SK-N-SH treated with all-trans-retinoic acid at 6 μM for 48 hours (cell line): ENCODE measurements around the gene PALLD.

Experiments
- ATAC-seq: fragments of 200-7000 bp; cut with Tn5 transposase; 3 replicates; pipeline ENCODE4 v1.9.1; 2020; ENCODE audit warnings: mild to moderate bottlenecking, moderate library complexity
- ARNTL ChIP-seq: fragments of 450-650 bp; formaldehyde crosslinking; IDR thresholded peaks from 2 replicates; pipeline ENCODE4 v1.5.0; 2020; ENCODE audit warnings: low read depth, mild to moderate bottlenecking, moderate library complexity, borderline replicate concordance
- BACH2 ChIP-seq: fragments of 250-450 bp; sonication (Bioruptor Pico); IDR thresholded peaks from 2 replicates; pipeline ENCODE4 v1.9.0; 2021; ENCODE audit warnings: mild to moderate bottlenecking, borderline replicate concordance
- CREB5 ChIP-seq: fragments of 250-450 bp; sonication (Bioruptor Pico); IDR thresholded peaks from 2 replicates; pipeline ENCODE4 v1.5.1; 2020; ENCODE audit warnings: low read depth, mild to moderate bottlenecking, moderate library complexity
- CSDC2 ChIP-seq: fragments of 250-450 bp; sonication (Bioruptor Pico); IDR thresholded peaks from 2 replicates; pipeline ENCODE4 v1.5.0; 2020; ENCODE audit warnings: mild to moderate bottlenecking, moderate library complexity
- CSRNP3 ChIP-seq: fragments of 250-450 bp; sonication (Bioruptor Pico); IDR thresholded peaks from 2 replicates; pipeline ENCODE4 v1.5.1; 2021; ENCODE audit warnings: mild to moderate bottlenecking, moderate library complexity
- ESRRG ChIP-seq: fragments of 250-450 bp; sonication (Bioruptor Pico); IDR thresholded peaks from 2 replicates; pipeline ENCODE4 v1.6.1; 2021; ENCODE audit warnings: mild to moderate bottlenecking
- ISL1 ChIP-seq: fragments of 250-450 bp; sonication (Bioruptor Pico); IDR thresholded peaks from 2 replicates; pipeline ENCODE4 v2.1.2; 2022; ENCODE audit warnings: mild to moderate bottlenecking, moderate library complexity
- OSR1 ChIP-seq: fragments of 250-450 bp; sonication (Bioruptor Pico); IDR thresholded peaks from 2 replicates; pipeline ENCODE4 v1.8.0; 2022; ENCODE audit warnings: moderate library complexity, mild to moderate bottlenecking, inconsistent platforms
- POU6F1 ChIP-seq: fragments of 250-450 bp; sonication (Bioruptor Pico); IDR thresholded peaks from 2 replicates; pipeline ENCODE4 v1.8.0; 2021; ENCODE audit warnings: low read depth, mild to moderate bottlenecking, moderate library complexity, borderline replicate concordance
- RARB ChIP-seq: fragments of 250-450 bp; sonication (Bioruptor Pico); IDR thresholded peaks from 2 replicates; pipeline ENCODE4 v1.8.0; 2021; ENCODE audit warnings: mild to moderate bottlenecking, moderate library complexity
- SNAI2 ChIP-seq: fragments of 250-450 bp; sonication (Bioruptor Pico); IDR thresholded peaks from 2 replicates; pipeline ENCODE4 v1.5.0; 2020; ENCODE audit warnings: mild to moderate bottlenecking, moderate library complexity
- TOX ChIP-seq: fragments of 250-450 bp; sonication (Bioruptor Pico); IDR thresholded peaks from 2 replicates; pipeline ENCODE4 v1.8.0; 2021; ENCODE audit warnings: mild to moderate bottlenecking, moderate library complexity, borderline replicate concordance
- ZFP3 ChIP-seq: fragments of 250-450 bp; sonication (Bioruptor Pico); IDR thresholded peaks from 2 replicates; pipeline ENCODE4 v1.5.0; 2020; ENCODE audit warnings: mild to moderate bottlenecking, moderate library complexity
- ZFP30 ChIP-seq: fragments of 450-650 bp; formaldehyde crosslinking; IDR thresholded peaks from 2 replicates; pipeline ENCODE4 v1.5.0; 2022; ENCODE audit warnings: mild to moderate bottlenecking, moderate library complexity
- ZNF565 ChIP-seq: fragments of 450-650 bp; formaldehyde crosslinking; conservative IDR thresholded peaks from 2 replicates; pipeline ENCODE4 v1.5.0; 2020; ENCODE audit warnings: low read depth, mild to moderate bottlenecking, moderate library complexity
- ZNF8 ChIP-seq: fragments of 450-650 bp; formaldehyde crosslinking; IDR thresholded peaks from 2 replicates; pipeline ENCODE4 v1.5.0; 2020; ENCODE audit warnings: mild to moderate bottlenecking, moderate library complexity
- TF ChIP-seq, protein P1 (sequence below): fragments of 250-450 bp; sonication (Bioruptor Pico); IDR thresholded peaks from 2 replicates; pipeline ENCODE4 v1.8.0; 2020; ENCODE audit warnings: mild to moderate bottlenecking, moderate library complexity, borderline replicate concordance

PALLD gene

GRCh38 chr4:168877511-168878491 is 380.9 kb downstream of the PALLD start (continued):
- TF ChIP-seq ARNTL: no peak
- no peak for TF ChIP-seq BACH2 (CRISPR knock-in tag)
- no peak for TF ChIP-seq ZFP30
- no peak for TF ChIP-seq ZNF565 (CRISPR knock-in tag)
- TF ChIP-seq ZNF8 (CRISPR knock-in tag): no peak
- no peak for TF ChIP-seq ESRRG
- no peak for TF ChIP-seq ZFP3 (CRISPR knock-in tag)
- no peak for TF ChIP-seq ISL1 (CRISPR knock-in tag)

DNA sequence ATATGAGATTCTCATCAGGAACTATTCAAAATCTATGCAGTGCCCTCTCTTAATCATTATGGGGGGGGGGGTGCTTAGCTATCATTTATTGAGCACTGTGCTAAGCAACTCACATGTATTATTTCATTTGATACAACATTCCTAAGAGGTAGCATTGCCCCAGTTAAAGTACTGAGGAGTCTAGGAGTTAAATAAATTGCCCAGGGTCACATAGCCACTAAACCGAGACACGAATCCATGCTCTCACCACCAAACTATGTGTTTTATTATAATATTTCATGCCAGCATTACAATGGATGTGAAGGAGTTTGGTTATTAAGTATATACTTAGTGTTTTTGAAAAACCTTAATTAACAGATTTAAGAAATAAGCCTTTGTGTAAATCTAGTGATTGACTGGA is 381.8 kb downstream of the PALLD start:
- ATAC-seq: no peak
- TF ChIP-seq, protein P1, sequence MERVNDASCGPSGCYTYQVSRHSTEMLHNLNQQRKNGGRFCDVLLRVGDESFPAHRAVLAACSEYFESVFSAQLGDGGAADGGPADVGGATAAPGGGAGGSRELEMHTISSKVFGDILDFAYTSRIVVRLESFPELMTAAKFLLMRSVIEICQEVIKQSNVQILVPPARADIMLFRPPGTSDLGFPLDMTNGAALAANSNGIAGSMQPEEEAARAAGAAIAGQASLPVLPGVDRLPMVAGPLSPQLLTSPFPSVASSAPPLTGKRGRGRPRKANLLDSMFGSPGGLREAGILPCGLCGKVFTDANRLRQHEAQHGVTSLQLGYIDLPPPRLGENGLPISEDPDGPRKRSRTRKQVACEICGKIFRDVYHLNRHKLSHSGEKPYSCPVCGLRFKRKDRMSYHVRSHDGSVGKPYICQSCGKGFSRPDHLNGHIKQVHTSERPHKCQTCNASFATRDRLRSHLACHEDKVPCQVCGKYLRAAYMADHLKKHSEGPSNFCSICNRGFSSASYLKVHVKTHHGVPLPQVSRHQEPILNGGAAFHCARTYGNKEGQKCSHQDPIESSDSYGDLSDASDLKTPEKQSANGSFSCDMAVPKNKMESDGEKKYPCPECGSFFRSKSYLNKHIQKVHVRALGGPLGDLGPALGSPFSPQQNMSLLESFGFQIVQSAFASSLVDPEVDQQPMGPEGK (CRISPR knock-in tag): no peak
- TF ChIP-seq SNAI2 (CRISPR knock-in tag): no peak
- TF ChIP-seq, all 23 proteins: peak for 0

DNA sequence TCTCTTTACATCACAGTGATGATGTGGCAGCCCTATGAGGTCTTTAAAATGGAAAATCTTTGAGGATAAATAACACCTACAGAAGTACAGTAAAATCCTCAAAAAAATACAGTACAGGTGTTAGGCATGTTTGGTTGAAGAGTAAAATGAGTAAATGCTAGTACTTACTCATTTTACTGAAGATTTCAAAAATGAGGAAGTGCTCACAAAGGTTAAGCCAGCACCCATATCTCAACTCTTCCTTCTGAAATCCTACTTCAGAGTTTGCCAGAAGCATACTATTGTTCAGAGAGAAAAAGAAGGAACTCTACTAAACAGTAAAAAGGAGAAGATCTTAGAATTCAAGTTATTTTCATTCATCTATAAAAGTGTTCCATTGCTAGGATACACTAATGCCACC is 382.3 kb downstream of the PALLD start:
- no peak for ATAC-seq
- TF ChIP-seq CREB5 (no peak), SNAI2 (CRISPR knock-in tag) (no peak), OSR1 (CRISPR knock-in tag) (no peak), ZNF565 (CRISPR knock-in tag) (no peak), POU6F1 (CRISPR knock-in tag) (no peak), CSRNP3 (CRISPR knock-in tag) (no peak), CSDC2 (CRISPR knock-in tag) (no peak), RARB (CRISPR knock-in tag) (no peak), ZFP3 (CRISPR knock-in tag) (no peak), TOX (CRISPR knock-in tag) (no peak)

- peak; percentile 45; the same call in 2 of the 3 replicates for ATAC-seq
- TF ChIP-seq ISL1 (CRISPR knock-in tag): peak; percentile 42; the same call in 1 of the 2 replicates
- no peak for TF ChIP-seq ARNTL
- TF ChIP-seq, protein P1 (CRISPR knock-in tag): no peak
Measured at GRCh38 chr4:168880072-168880675, 383.3 kb downstream of the PALLD start.
